Calu3 (cell line): ENCODE data around the gene IFIT1B. TPM values are rescaled to one million over a fixed set of nuclear protein-coding genes. Genes with fewer than 3 reads are reported as not detected.
"Not testable (repeated sequence)": the region's sequence is repeated elsewhere in the genome, so short reads cannot be mapped to it uniquely, and the experiment has no call there.

Experiments
- Bru-seq: library from RNA; stranded (reverse); fragments of 400-500 nt; gene quantifications from one replicate; lab custom pipeline; 2021; lab: Mats Ljungman, UMichigan
- BruChase-seq, 2 experiments: library from RNA; stranded (reverse); fragments of 400-500 nt; gene quantifications; one replicate each; lab custom pipeline; 2021; lab: Mats Ljungman, UMichigan
- BruUV-seq: library from RNA; stranded (reverse); fragments of 400-500 nt; replicated peaks from 2 replicates; lab custom pipeline; 2021; lab: Mats Ljungman, UMichigan
- CTCF ChIA-PET: fragments of 300-600 bp; sonication (Branson Sonifier 250); formaldehyde crosslinking; loops from one replicate; lab custom pipeline; 2022; ENCODE audit warnings: antibody characterized with exemption; lab: Charles Lee
- DNase-seq: peaks from one replicate; pipeline ENCODE4 v3.0.0; 2022
- H3K27ac Mint-ChIP-seq: one replicate; pipeline ENCODE4 v1.8.0; 2022; ENCODE audit warnings: mixed read lengths; ENCODE audit not compliant: unreplicated experiment
- H3K27me3 Mint-ChIP-seq: one replicate; pipeline ENCODE4 v1.8.0; 2022; ENCODE audit warnings: mixed read lengths; ENCODE audit not compliant: unreplicated experiment
- H3K36me3 Mint-ChIP-seq: one replicate; pipeline ENCODE4 v1.8.0; 2022; ENCODE audit warnings: mild to moderate bottlenecking, moderate library complexity, mixed read lengths; ENCODE audit not compliant: insufficient read depth, unreplicated experiment
- H3K4me1 Mint-ChIP-seq: one replicate; pipeline ENCODE4 v1.8.0; 2022; ENCODE audit warnings: mild to moderate bottlenecking, low read depth, mixed read lengths; ENCODE audit not compliant: unreplicated experiment
- H3K4me3 Mint-ChIP-seq: one replicate; pipeline ENCODE4 v1.8.0; 2022; ENCODE audit warnings: mild to moderate bottlenecking, low read depth, moderate library complexity, mixed read lengths; ENCODE audit not compliant: unreplicated experiment
- H3K9me3 Mint-ChIP-seq: one replicate; pipeline ENCODE4 v1.8.0; 2022; ENCODE audit warnings: low read depth, mixed read lengths; ENCODE audit not compliant: unreplicated experiment
- CTCF ChIP-seq: fragments of 200-600 bp; IDR thresholded peaks from one replicate; pipeline ENCODE4 v1.8.0; 2022; ENCODE audit warnings: antibody characterized with exemption; ENCODE audit not compliant: unreplicated experiment
- intact Hi-C: fragments of 100-400 bp; cut with micrococcal nuclease; formaldehyde crosslinking; loops from one replicate; pipeline ENCODE4 v1.10.0; 2022; ENCODE audit not compliant: unreplicated experiment
- long read RNA-seq: library from polyadenylated mRNA; stranded (forward); transcript quantifications from one replicate; pipeline ENCODE4 v2.0.0, GENCODE V29; 2022
- total RNA-seq: library from RNA; stranded (reverse); gene quantifications from 2 replicates; pipeline ENCODE4 v1.2.3, GENCODE V29; 2022

Gene IFIT1B, protein sequence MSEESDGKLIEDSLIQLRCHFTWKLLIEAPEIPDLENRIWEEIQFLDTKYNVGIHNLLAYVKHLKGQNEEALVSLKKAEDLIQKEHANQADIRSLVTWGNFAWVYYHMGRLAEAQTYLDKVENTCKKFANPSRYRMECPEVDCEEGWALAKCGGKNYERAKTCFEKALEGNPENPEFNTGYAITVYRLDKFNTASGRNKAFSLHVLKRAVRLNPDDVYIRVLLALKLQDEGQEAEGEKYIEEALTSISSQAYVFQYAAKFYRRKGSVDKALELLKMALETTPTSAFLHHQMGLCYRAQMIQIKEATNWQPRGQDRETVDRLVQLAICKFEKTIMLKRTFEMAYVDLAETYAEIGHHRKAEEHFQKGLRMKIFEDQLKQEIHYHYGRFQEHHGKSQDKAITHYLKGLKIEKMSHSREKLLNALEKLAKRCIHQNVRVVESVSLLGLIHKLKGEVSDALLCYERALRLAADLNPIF
- total RNA-seq: not detected in 2 replicates
- Bru-seq, nascent RNA: not detected
- not detected for BruChase-seq, experiment 1, labeled RNA remaining after a 6-hour chase
- not detected for BruChase-seq, experiment 2, labeled RNA remaining after a 2-hour chase
- long read RNA-seq: 0 reads

GRCh38 chr10:89377705-89378637, at the start of gene IFIT1B:
IFIT1B (plus strand) TSS chr10:89378056; CDS start chr10:89378136, 80 bp downstream.
- no peak within 1 kb of the TSS for H3K27ac Mint-ChIP-seq
- CTCF ChIA-PET: no interaction called here
- BruUV-seq: no TSS peak
- DNase-seq: no peak
- intact Hi-C loops: no loop called here
- no peak within 1 kb of the TSS for H3K4me3 Mint-ChIP-seq
- H3K27me3 Mint-ChIP-seq: no peaks in the 10 kb centered on the region
- H3K9me3 Mint-ChIP-seq: no peaks in the 10 kb centered on the region
- no peak for TF ChIP-seq CTCF
- peaks cover 6% of the 10 kb centered on the region for H3K36me3 Mint-ChIP-seq
- peaks cover 14% of the 10 kb centered on the region for H3K4me1 Mint-ChIP-seq

GRCh38 chr10:89329151-89329550, 48.7 kb upstream of the IFIT1B start:
- CTCF ChIA-PET: no interaction called here
- H3K4me1 Mint-ChIP-seq: peaks cover 38% of the 10 kb centered on the region
- peaks cover 15% of the 10 kb centered on the region for H3K36me3 Mint-ChIP-seq
- BruUV-seq: no TSS peak
- H3K27me3 Mint-ChIP-seq: no peaks in the 10 kb centered on the region
- intact Hi-C loops: no loop called here
- H3K4me3 Mint-ChIP-seq: peak overlapping the region; percentile 80
- peaks cover 2% of the 10 kb centered on the region for H3K9me3 Mint-ChIP-seq
- no peak for DNase-seq
- TF ChIP-seq CTCF: no peak
- no peak overlapping the region for H3K27ac Mint-ChIP-seq

DNA sequence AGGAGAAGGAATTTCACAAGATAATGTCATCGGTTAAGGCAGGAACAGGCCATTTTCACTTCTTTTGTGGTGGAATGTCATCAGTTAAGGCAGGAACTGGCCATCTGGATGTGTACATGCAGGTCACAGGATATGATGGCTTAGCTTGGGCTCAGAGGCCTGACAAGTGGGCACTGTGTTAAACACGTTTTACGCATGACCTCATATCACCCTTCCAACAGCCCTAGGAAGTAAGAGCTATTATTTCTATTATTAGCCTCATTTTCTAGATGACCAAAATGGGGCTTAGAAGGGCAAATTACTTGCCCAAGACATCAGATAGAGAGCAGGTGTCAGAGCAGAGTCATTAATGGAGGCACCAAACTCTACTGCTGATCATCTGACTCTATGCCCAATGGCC, 47.8 kb upstream of the IFIT1B start:
- H3K9me3 Mint-ChIP-seq, intact Hi-C loops, H3K4me3 Mint-ChIP-seq, H3K27me3 Mint-ChIP-seq, BruUV-seq, H3K27ac Mint-ChIP-seq, DNase-seq, CTCF ChIA-PET: not testable (repeated sequence)
- peaks cover 15% of the 10 kb centered on the region for H3K36me3 Mint-ChIP-seq
- H3K4me1 Mint-ChIP-seq: peaks cover 38% of the 10 kb centered on the region

- no peaks in the 10 kb centered on the region for H3K9me3 Mint-ChIP-seq
- no TSS peak for BruUV-seq
- TF ChIP-seq CTCF: no peak
These were observed 47.2 kb upstream of the IFIT1B start for GRCh38 chr10:89330537-89331212.

GRCh38 chr10:89331487-89332122, 46.3 kb upstream of the IFIT1B start:
- H3K27ac Mint-ChIP-seq, intact Hi-C loops, DNase-seq, H3K9me3 Mint-ChIP-seq, BruUV-seq, H3K27me3 Mint-ChIP-seq, H3K4me3 Mint-ChIP-seq: not testable (repeated sequence)
- CTCF ChIA-PET: interaction anchor here (0.6 to 1.1 kb wide), 2 partner anchors 11 to 53 kb away, joined by 3 to 4 read pairs; no protein-coding TSS in a partner anchor
- peaks cover 33% of the 10 kb centered on the region for H3K4me1 Mint-ChIP-seq
- H3K36me3 Mint-ChIP-seq: peaks cover 15% of the 10 kb centered on the region

More at GRCh38 chr10:89330537-89331212, 47.2 kb upstream of the IFIT1B start:
- DNase-seq: no peak
- peaks cover 38% of the 10 kb centered on the region for H3K4me1 Mint-ChIP-seq
- CTCF ChIA-PET: no interaction called here
- H3K27me3 Mint-ChIP-seq: no peaks in the 10 kb centered on the region
- no peak overlapping the region for H3K27ac Mint-ChIP-seq
- peaks cover 15% of the 10 kb centered on the region for H3K36me3 Mint-ChIP-seq
- intact Hi-C loops: no loop called here
- no peak overlapping the region for H3K4me3 Mint-ChIP-seq
